HG02884 (cell line): ENCODE results near the gene RBM15B.

Experiments
- ATAC-seq: cut with Tn5 transposase; IDR thresholded peaks from one replicate; pipeline ENCODE4 v1.9.1; 2021; ENCODE audit warnings: mild to moderate bottlenecking, moderate library complexity; ENCODE audit not compliant: unreplicated experiment

Gene RBM15B

DNA sequence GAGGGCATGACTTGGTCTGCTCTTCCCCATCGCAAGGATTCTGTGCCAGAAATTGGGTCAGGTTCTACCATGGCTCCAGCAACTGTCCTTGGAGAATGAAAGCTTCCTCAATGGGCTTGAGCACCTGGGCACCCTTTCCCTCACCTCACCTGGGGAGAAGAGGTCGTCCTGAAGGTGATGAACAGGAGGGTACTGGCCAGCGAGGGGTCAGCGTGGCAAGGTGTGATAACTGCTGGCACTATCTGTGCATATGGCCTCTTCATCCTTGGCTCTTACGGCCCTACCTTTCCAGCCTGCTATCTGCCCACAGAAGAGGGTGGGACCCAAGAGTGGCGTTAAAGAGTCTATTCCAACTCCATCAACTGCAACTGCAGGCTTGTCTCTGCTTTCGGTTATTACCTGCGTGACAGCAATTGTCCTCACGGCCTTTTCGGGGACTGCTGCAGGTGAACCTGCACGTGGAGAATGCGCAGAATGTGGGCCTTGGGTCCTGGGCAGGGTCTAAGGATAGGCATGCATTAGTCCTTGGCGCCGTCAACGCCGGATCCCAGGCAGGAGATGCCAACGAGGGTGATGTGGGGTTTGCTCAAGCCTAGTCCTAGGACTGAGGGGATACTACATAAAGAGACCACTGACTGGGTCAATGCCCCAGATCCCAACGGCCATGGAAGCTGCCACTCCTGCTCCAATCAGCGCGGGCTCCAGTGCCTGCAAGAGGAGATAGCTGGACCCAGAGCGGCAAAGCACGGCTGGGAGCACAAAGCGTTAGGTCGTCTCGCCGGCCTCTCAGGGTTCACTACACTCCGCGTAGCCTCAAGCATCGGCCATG lies 625 bp upstream of the RBM15B start:
- ATAC-seq = peak; percentile 7

DNA sequence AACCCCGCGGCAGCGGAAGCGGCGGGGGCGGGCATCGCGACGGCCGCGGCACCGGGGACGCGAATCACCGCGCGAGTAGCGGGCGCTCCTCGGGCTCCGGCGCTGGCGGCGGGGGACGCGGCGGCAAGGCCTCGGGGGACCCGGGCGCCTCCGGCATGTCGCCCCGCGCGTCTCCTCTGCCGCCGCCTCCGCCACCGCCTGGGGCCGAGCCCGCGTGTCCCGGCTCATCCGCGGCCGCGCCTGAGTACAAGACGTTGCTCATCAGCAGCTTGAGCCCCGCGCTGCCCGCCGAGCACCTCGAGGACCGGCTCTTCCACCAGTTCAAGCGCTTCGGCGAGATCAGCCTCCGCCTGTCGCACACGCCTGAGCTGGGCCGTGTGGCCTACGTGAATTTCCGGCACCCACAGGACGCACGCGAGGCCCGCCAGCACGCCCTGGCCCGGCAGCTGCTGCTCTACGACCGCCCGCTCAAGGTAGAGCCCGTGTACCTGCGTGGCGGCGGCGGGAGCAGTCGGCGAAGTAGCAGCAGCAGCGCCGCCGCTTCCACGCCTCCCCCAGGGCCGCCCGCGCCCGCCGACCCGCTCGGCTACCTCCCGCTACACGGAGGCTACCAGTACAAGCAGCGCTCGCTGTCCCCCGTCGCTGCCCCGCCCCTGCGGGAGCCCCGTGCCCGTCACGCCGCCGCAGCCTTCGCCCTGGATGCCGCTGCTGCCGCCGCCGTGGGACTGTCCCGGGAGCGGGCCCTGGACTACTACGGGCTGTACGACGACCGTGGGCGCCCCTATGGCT lies 675 bp downstream of the RBM15B start:
- ATAC-seq = peak; percentile 7

DNA sequence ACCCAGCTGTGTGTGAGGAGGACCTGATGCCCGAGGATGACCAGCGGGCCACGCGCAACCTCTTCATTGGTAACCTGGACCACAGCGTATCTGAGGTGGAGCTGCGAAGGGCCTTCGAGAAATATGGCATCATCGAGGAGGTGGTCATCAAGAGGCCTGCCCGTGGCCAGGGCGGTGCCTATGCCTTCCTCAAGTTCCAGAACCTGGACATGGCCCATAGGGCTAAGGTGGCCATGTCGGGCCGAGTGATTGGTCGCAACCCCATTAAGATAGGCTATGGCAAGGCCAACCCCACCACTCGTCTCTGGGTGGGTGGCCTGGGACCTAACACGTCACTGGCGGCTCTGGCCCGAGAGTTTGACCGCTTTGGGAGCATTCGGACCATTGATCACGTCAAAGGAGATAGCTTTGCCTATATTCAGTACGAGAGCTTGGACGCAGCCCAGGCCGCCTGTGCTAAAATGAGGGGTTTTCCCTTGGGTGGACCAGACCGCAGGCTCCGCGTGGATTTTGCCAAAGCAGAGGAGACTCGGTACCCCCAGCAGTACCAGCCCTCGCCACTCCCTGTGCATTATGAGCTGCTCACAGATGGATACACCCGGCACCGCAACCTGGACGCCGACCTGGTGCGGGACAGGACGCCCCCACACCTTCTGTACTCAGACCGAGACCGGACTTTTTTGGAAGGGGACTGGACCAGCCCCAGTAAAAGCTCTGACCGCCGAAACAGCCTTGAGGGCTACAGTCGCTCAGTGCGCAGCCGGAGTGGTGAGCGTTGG lies 1.5 kb downstream of the RBM15B start:
- no peak for ATAC-seq

DNA sequence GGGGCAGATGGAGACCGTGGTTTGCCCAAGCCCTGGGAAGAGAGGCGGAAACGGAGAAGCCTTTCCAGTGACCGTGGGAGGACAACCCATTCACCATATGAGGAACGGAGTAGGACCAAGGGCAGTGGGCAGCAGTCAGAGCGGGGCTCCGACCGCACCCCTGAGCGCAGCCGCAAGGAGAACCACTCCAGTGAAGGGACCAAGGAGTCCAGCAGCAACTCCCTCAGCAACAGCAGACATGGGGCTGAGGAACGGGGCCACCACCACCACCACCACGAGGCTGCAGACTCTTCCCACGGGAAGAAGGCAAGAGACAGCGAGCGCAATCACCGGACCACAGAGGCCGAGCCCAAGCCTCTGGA lies 2.0 kb downstream of the RBM15B start:
- no peak for ATAC-seq

DNA sequence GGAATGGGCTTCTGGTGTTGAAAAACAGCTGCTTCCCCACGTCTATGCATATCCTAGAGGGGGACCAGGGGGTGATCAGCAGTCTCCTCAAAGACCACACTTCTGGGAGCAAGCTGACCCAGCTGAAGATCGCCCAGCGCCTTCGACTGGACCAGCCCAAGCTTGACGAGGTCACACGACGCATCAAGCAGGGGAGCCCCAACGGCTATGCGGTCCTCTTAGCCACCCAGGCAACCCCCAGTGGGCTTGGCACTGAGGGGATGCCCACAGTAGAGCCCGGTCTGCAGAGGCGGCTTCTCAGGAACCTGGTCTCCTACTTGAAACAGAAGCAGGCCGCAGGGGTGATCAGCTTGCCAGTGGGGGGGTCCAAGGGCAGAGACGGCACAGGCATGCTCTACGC lies 2.5 kb downstream of the RBM15B start:
- no peak for ATAC-seq

DNA sequence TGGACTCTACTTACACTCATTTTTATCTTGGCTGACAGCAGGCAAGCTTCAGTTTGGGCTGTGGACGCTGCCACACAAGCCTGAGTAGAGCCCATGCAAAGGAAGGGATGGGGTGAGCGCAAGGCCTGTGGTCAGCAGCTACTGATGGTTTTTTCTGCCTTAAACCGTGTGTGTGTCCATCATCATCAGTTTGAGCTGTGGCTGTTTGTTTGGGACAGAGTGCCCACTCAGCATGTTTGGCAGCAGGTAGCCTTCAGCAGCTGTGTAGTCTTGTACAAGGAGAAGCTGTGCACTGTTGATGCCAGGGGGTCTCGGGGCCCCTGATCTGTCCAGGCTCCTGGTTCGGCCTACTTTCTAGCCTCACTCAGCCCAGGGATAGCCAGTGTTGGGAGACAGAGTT lies 3.5 kb downstream of the RBM15B start:
- no peak for ATAC-seq

DNA sequence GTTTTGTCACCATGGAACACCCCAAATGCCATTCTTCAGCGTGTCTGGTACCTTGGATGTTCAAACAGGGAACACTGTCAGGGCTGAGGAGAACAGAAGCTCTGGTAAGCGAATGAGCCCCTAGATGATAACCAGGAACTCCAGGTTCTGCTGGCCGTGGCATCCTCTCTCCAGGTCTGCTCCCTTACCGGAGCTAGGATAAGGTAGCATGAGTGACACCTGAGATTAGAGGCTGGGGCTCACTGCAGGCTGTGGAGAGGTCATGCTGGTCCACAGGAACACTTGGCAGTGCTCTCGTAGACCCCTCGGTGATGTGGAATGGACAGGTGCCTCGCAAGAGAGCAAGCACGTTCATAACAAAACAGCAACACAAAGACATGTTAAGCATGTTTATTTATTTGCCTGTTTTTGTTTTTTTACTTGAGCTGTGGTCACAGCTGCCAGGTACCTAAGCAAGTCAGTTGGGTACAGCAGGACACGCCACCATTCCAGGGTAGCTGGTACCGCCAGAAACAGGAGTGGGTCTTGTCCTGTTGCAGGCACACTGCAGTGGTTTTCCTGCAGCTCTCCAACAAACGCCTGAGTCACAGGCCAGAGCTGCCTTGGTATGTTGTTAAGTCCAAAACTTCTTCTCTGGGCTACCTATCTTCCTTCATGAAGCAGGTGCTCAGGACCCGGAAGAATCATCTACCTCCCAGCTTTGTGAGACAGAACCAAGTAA lies 4.6 kb downstream of the RBM15B start:
- no peak for ATAC-seq

DNA sequence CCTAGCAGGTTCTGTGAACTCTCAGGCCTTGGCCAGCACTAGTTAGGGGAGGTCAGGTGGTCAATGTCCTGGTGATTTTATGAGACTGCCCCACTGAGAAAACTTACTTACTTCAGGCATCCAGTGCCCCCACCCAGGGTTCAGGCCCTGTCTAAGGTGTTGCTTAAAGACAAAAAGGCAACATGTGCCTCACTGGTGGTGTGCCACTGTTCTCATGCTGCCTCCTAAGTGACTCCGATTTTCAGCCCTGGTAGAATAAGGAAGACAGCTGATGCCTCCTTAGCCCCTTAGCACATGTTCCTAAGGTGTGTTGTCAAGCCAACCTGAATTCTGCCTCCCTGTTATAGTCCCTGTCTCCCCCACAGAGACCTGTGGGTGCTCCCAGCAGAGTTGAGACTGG lies 5.3 kb downstream of the RBM15B start:
- no peak for ATAC-seq

DNA sequence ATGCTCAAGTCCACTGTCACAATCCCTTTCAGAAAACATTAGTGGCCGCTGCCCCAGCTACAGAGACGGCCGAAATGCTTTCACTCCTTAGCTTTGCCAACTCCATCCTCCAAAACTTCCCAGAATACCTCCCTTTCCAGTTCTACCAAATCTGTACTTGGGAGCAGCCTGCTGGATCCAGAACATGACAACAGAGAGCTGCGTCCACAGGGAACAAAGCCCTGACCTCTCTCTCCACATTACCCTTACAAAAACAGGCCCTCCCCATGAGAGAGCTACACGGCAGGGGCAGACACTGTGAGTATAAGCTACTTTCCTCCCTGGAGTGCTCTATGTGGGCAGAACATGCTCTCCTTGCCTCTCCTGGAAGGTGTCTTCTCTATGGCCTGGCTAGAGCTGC lies 6.3 kb downstream of the RBM15B start:
- no peak for ATAC-seq

DNA sequence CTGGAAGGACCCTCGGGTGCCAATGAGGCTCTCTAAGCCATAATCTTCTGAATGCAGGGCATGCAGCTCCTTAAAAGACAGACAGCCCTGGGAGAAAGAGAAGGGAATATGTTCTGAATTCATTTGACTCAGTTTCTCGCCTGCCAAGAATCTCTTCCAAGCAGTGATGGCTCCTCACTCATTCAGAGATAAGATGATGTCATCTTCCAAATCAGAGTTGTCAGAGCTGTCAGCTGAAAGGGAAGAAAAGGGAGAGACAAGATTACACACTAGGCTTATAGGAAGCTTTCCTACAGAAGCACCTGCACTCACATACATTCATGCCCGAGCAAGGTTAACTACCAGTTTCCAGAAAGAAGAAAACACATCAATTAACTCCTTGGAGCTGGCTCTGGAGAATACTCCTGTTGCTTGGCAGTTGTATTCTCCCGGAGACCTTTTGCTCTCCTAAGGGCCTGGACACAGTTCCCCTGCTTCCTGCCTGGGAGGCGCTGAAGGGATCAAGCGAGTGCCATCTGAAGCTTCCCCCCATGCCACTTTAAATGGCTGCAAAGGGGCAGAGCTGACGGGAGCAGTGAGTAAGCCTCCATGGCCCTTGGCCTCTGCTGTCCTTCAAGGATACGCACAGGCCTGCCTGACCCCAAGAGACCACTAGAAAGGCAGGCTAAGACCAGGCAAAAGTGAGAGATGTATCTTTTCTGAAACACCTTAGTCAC lies 7.7 kb downstream of the RBM15B start:
- ATAC-seq = no peak

DNA sequence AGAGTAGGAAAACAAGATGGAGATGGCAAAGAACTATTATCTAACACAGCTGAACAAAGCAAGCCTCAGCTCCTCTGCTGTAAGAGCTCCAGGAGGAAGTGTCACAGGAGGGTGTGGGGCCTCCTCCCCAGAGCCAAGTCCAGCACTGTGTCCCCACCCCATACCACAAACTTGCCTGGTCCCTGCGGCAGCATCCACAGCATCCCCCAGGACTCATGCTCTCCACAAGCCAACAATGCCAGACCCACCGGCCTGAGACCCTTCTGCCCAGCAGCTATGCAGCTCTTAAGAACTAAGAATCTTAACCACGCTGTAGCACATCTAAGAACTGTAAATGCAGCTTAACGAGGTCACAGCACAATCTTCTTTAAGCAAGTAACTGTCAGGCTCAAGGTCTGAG lies 9.1 kb downstream of the RBM15B start:
- ATAC-seq = no peak

DNA sequence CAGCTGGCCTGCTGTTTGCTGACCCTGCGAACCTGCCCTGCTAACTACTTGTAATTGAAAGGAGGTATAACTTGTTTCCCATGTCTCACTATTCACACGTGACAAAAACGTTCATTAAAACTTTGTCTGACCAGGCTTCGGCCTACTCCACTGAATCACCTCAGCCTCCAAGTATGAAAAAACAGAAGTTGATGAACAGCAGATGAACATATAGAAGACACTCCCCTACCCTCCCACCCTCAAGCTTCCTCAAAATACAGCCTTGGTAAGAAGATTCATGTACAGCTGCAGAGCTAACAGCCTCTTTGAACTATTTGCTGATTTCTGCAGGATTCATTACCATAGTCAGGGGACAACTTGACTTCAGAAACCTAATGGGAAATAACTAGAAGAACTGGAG lies 10.7 kb downstream of the RBM15B start:
- no peak for ATAC-seq

DNA sequence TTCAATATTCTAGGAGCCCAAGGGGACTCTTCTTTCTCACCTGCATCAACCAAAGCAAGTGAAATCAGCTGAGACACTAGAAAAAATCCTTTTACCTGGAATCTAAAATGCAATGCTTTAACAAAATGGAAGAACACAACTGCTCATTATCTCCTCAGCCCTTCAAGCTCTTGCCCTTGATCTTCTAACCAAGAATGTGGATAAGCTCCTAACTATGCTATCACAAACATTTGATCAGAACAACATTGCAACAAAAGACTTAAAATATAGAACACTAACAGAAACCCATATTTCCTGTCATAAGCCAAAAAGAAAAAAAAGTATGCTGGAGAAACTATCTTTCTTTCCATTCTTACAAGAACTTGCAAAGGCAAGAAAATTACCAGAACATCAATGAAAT lies 12.6 kb downstream of the RBM15B start:
- ATAC-seq = no peak

DNA sequence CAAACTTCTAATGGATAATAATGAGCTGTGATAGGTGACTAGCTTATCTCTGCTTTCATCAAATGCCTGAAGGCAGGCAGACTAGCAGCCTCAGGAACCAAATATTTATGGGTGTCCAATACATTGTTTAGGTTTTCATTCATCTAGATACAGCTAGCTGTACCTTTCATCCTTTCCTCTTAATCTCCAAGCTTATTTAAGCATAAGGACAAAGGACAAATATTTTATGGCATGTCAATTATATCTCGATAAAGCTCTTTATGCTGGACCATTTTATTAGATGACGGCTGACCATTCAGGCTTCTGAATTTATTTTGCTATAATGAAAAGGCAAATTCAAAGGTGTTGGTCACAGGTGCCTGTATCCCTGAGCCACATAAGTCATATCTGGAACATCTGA lies 16.9 kb downstream of the RBM15B start:
- ATAC-seq = no peak

DNA sequence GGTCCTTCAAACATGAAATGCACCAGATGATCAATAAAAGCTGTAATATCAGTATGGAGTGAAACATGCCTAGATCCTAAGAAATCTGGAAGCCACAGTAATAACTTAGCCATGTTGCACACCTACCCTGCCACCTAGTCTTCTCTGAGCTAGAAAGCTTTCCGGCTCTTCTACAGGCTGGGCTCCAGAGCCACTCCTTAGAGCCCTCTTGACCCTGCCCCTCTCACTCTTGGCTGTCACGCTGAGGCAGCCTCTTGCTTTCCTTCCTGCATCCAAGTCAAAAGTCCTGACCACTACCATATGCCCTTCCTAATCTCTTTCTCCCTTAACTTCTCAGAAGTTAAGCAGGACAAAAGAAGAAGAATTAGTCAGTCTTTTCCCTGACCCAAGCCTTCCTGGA lies 17.7 kb downstream of the RBM15B start:
- no peak for ATAC-seq

DNA sequence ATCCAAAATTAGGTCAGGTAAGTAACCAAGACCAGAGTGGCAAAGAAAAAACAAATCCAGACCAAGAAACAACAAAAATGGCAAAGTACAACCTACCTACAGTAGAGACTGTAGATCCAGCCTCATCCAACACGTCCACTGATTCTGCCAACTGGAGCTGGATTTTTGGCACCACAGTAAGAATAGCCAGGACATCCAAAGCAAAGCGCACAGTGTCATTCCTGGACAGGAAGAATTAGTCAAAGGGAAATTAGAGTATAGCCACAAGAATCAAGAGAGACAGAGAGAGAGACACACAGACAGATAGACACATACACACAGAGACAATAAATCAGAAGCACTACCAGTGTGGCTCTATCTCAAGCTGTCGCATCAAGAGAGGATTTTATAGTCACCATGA lies 31.1 kb downstream of the RBM15B start:
- no peak for ATAC-seq

DNA sequence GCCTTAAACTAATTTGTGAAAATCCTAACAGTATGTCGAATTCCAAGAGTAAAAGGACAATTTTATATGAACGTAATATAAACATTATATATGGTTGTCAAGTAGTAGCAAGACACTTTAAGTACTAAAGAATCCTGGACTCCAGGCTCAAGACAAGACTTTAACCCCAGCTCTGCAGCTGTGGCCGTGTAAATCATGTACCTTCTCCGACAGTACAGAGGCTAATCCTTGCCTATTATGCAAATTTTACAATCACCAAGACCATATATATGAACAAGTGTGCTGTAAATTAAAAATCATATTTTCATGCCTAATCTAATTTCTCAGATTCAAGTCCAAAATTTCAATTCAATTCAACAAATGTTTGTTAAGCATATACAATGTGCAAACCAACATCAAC lies 35.8 kb downstream of the RBM15B start:
- ATAC-seq = no peak

DNA sequence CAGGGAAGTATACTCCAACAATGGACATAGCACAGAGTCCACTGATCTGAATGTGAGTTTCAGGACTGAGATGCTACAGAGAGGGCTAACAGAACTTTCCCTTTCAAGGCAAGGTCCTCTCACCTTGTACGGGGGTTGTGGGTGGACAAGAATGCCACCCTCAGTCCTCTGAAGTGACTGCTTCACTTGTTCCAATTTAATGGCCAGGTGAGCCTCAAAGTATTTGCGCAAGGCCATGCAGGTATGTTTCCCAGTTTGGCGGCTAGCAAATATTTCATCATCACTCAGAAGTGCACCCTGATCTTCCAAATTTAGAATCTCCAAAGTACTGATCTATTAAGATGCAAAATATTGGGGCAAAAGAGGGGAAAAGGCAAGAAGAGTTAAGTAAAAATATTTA lies 38.1 kb downstream of the RBM15B start:
- no peak for ATAC-seq

DNA sequence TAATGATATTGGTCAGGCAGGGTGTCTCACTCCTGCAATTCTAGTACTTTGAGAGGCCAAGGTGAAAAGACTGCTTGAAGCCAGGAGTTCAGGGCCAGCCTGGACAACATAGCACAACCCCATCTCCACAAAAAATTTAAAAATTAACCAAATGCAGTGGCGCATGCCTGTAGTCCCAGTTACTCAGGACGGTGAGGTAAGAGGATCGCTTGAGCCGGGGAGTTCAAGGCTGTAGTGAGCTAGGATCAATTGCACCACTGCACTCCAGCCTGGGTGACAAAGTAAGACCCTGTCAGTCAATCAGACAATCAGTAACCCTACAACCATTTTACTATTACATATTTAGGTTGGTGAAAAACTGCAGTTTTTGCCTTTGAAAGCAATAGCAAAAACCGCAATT lies 43.0 kb downstream of the RBM15B start:
- ATAC-seq = no peak

DNA sequence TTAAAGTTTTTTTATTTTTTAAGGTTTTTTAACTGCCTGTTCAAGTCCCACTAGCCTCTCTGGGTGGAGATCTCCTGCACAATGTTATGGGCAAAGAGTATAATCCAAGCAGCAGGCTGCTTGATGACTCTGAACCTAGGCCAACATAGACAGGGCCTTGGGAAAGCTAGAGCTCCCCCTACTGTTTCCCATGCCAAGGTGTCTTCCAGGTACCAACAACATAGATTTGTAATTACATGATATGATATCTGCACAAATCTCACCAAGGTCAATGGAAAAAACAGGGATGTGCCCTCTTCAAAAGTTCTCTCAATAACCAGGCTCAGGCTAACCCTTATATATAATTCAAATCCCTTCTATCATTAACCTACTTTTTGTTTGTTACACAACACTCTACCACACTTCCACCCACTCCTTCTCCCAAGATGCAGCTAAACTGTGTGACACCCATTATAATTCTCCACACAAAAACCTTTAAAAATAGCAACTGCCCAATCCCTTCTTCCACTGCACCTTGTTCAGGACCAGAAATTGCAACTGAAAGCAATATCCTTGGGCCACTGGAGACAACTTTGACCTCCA lies 43.8 kb downstream of the RBM15B start:
- no peak for ATAC-seq
